ENCODE measurements around the gene FGF14. TPM values are rescaled to one million over a fixed set of nuclear protein-coding genes. Genes with fewer than 3 reads are reported as not detected.

FGF14 gene
- total RNA-seq, 1 donor from 2014 or later = 0.22 TPM

- H3K4me1 Mint-ChIP-seq (ENCODE audit: low read depth) = no peaks in the 10 kb centered on the region
Measured at GRCh38 chr13:102237230-102237629, 164.6 kb downstream of the FGF14 start.

GRCh38 chr13:102236830-102237229 is 165.0 kb downstream of the FGF14 start:
- TF ChIP-seq, protein P1, sequence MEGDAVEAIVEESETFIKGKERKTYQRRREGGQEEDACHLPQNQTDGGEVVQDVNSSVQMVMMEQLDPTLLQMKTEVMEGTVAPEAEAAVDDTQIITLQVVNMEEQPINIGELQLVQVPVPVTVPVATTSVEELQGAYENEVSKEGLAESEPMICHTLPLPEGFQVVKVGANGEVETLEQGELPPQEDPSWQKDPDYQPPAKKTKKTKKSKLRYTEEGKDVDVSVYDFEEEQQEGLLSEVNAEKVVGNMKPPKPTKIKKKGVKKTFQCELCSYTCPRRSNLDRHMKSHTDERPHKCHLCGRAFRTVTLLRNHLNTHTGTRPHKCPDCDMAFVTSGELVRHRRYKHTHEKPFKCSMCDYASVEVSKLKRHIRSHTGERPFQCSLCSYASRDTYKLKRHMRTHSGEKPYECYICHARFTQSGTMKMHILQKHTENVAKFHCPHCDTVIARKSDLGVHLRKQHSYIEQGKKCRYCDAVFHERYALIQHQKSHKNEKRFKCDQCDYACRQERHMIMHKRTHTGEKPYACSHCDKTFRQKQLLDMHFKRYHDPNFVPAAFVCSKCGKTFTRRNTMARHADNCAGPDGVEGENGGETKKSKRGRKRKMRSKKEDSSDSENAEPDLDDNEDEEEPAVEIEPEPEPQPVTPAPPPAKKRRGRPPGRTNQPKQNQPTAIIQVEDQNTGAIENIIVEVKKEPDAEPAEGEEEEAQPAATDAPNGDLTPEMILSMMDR (IDR thresholded peaks at IDR 0.05) = no peak
- no peaks in the 10 kb centered on the region for H3K4me1 Mint-ChIP-seq (ENCODE audit: low read depth)
- DNase-seq (ENCODE audit: low spot score) = no peak
- peaks cover 6% of the 10 kb centered on the region for H3K27me3 Mint-ChIP-seq (ENCODE audit: low read depth)
- H3K4me3 Mint-ChIP-seq (ENCODE audit: unreplicated experiment) = no peak overlapping the region
- no peak overlapping the region for H3K27ac Mint-ChIP-seq (ENCODE audit: unreplicated experiment)
- H3K36me3 Mint-ChIP-seq (ENCODE audit: low read depth) = no peaks in the 10 kb centered on the region
- H3K9me3 Mint-ChIP-seq (ENCODE audit: low read depth) = no peaks in the 10 kb centered on the region

More at GRCh38 chr13:102237230-102237629, 164.6 kb downstream of the FGF14 start:
- no peak for DNase-seq (ENCODE audit: low spot score)
- no peak overlapping the region for H3K4me3 Mint-ChIP-seq (ENCODE audit: unreplicated experiment)
- no peaks in the 10 kb centered on the region for H3K9me3 Mint-ChIP-seq (ENCODE audit: low read depth)
- no peaks in the 10 kb centered on the region for H3K36me3 Mint-ChIP-seq (ENCODE audit: low read depth)
- no peak overlapping the region for H3K27ac Mint-ChIP-seq (ENCODE audit: unreplicated experiment)
- TF ChIP-seq, protein P1 (IDR thresholded peaks at IDR 0.05) = no peak
- H3K27me3 Mint-ChIP-seq (ENCODE audit: low read depth) = peaks cover 6% of the 10 kb centered on the region

- no peak overlapping the region for H3K4me3 Mint-ChIP-seq (ENCODE audit: unreplicated experiment)
- no peak overlapping the region for H3K27ac Mint-ChIP-seq (ENCODE audit: unreplicated experiment)
- no peaks in the 10 kb centered on the region for H3K9me3 Mint-ChIP-seq (ENCODE audit: low read depth)
- no peak for DNase-seq (ENCODE audit: low spot score)
- peaks cover 6% of the 10 kb centered on the region for H3K27me3 Mint-ChIP-seq (ENCODE audit: low read depth)
- no peaks in the 10 kb centered on the region for H3K4me1 Mint-ChIP-seq (ENCODE audit: low read depth)
- no peaks in the 10 kb centered on the region for H3K36me3 Mint-ChIP-seq (ENCODE audit: low read depth)
- TF ChIP-seq, protein P1 (IDR thresholded peaks at IDR 0.05) = no peak
Measured at GRCh38 chr13:102236341-102236740, 165.5 kb downstream of the FGF14 start.

- H3K27ac Mint-ChIP-seq (ENCODE audit: unreplicated experiment) = no peak overlapping the region
- peaks cover 9% of the 10 kb centered on the region for H3K27me3 Mint-ChIP-seq (ENCODE audit: low read depth)
- H3K9me3 Mint-ChIP-seq (ENCODE audit: low read depth) = no peaks in the 10 kb centered on the region
- H3K4me1 Mint-ChIP-seq (ENCODE audit: low read depth) = no peaks in the 10 kb centered on the region
- TF ChIP-seq, protein P1 (IDR thresholded peaks at IDR 0.05) = no peak
- no peak overlapping the region for H3K4me3 Mint-ChIP-seq (ENCODE audit: unreplicated experiment)
- no peak for DNase-seq (ENCODE audit: low spot score)
- H3K36me3 Mint-ChIP-seq (ENCODE audit: low read depth) = no peaks in the 10 kb centered on the region
Measured at GRCh38 chr13:102235689-102236088, 166.2 kb downstream of the FGF14 start.

DNA sequence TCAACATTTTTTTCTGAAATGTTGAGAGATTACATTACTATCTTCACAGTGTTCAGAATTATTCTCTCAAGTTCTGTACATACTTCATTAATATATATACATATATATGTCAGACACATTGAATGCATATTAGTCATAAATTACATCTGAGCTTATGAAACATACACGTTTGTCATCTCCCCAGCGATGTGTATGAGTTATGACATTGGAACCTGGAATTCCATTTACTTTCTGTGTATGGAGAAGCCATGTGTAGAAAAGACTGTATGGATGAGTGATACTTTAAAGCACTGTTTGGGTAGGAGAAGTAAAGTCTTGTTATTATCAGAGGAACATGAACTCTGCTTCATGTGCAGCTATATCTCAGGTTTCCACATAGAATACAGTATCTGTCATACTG is 167.2 kb downstream of the FGF14 start:
- no peak overlapping the region for H3K27ac Mint-ChIP-seq (ENCODE audit: unreplicated experiment)
- no peak overlapping the region for H3K4me3 Mint-ChIP-seq (ENCODE audit: unreplicated experiment)
- H3K36me3 Mint-ChIP-seq (ENCODE audit: low read depth) = no peaks in the 10 kb centered on the region
- H3K27me3 Mint-ChIP-seq (ENCODE audit: low read depth) = peaks cover 6% of the 10 kb centered on the region
- H3K4me1 Mint-ChIP-seq (ENCODE audit: low read depth) = no peaks in the 10 kb centered on the region
- H3K9me3 Mint-ChIP-seq (ENCODE audit: low read depth) = no peaks in the 10 kb centered on the region
- DNase-seq (ENCODE audit: low spot score) = no peak
- TF ChIP-seq, protein P1 (IDR thresholded peaks at IDR 0.05) = no peak

Measured in chondrocyte (in vitro differentiated cells).